H1 (cell line): ENCODE data around the gene SNX19. TPM values are rescaled to one million over a fixed set of nuclear protein-coding genes. Genes with fewer than 3 reads are reported as not detected.

Source experiments
- CTBP2 ChIP-seq: IDR thresholded peaks from 2 replicates; pipeline ENCODE4 v1.7.0; 2011; ENCODE audit warnings: borderline replicate concordance, mild to moderate bottlenecking, moderate library complexity, mixed read lengths, low read length; ENCODE audit not compliant: insufficient read depth, insufficient read length
- KDM4A ChIP-seq: IDR thresholded peaks from one replicate; pipeline ENCODE4 v1.7.1; 2012; ENCODE audit warnings: low read depth, mild to moderate bottlenecking, moderate library complexity, low read length, inconsistent platforms; ENCODE audit not compliant: severe bottlenecking
- polyA plus RNA-seq, 7 experiments: library from polyadenylated mRNA; depleted of rRNA in 3 of 7; stranded (reverse) in 5 of 7; unstranded in 2 of 7; fragments of >200 nt in 5 of 7; fragments of 200-250 nt in 2 of 7; gene quantifications; 1 replicate in 5 of 7; 2 replicates in 1 of 7; 4 replicates in 1 of 7; pipeline versions ENCODE4 v1.2.1 to v1.2.3, GENCODE V29; 2011 to 2013; ENCODE audit warnings: missing spikeins in 2 of 7, mixed read lengths in 2 of 7
- total RNA-seq: library from RNA; stranded (reverse); fragmentation: NEBNext Ultra II Directional; extraction: Animal tissue kit (Norgen Biotek cat#: 25700); gene quantifications from 2 replicates; pipeline ENCODE4 v1.2.1, GENCODE V29; 2021

Gene SNX19
- total and polyA plus RNA-seq, 2 of the 8 experiments (the other 6 are each of a cell fraction or from before 2014, with no cell fraction given), result 15.0 to 25.2 TPM

- TF ChIP-seq CTBP2 (no peak), KDM4A (no peak)
- TF ChIP-seq, all 59 proteins: peak for 0
Measured at GRCh38 chr11:130876100-130876499, 40.2 kb downstream of the SNX19 start (continued).
